Adrenal gland (tissue), 5 donors: ENCODE data around the gene SLC7A14.

Experiments used
- POLR2A ChIP-seq, 2 donors: fragments of 450-650 bp; IDR thresholded peaks; one replicate each; pipeline ENCODE4 v1.6.1; 2017; ENCODE audit warnings: antibody characterized with exemption in 2 of 2, mild to moderate bottlenecking in 2 of 2, moderate library complexity in 1 of 2
- TF ChIP-seq, protein P1 (sequence below), 6 experiments: fragments of 450-650 bp in 4 of 6; fragments of 200-600 bp in 2 of 6; sonication (generic) in 1 of 6; IDR thresholded peaks; 1 replicate in 5 of 6; 2 replicates in 1 of 6; pipeline versions ENCODE4 v1.5.1 to v1.8.0; 2016 to 2021; ENCODE audit warnings: antibody characterized with exemption in 6 of 6, mild to moderate bottlenecking in 2 of 6, moderate library complexity in 1 of 6
- donor health status: DM: no; HTN: no; CAD: no.

DNA sequence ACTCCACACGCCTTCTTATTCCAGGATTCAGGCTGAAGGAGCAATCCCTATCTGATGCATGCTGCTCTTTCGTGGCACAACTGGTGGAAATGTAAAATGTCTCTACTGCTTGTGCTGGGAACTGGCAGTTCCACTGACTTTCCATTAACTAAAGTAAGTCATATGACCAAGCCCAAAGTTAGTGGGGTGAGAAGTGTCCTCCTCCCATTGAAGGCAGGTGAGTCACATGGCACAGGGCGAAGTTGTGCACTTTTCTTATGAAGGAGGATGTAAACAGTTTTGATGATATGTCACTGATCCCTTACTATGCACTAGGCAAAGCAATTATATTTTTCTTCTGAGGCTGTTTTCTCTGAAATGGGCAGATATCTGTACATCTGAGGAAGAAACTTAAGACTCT lies 51.6 kb downstream of the SLC7A14 start:
- TF ChIP-seq, protein P1, sequence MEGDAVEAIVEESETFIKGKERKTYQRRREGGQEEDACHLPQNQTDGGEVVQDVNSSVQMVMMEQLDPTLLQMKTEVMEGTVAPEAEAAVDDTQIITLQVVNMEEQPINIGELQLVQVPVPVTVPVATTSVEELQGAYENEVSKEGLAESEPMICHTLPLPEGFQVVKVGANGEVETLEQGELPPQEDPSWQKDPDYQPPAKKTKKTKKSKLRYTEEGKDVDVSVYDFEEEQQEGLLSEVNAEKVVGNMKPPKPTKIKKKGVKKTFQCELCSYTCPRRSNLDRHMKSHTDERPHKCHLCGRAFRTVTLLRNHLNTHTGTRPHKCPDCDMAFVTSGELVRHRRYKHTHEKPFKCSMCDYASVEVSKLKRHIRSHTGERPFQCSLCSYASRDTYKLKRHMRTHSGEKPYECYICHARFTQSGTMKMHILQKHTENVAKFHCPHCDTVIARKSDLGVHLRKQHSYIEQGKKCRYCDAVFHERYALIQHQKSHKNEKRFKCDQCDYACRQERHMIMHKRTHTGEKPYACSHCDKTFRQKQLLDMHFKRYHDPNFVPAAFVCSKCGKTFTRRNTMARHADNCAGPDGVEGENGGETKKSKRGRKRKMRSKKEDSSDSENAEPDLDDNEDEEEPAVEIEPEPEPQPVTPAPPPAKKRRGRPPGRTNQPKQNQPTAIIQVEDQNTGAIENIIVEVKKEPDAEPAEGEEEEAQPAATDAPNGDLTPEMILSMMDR (IDR thresholded peaks at IDR 0.05) = no peak
- no peak for TF ChIP-seq POLR2A (IDR thresholded peaks at IDR 0.05)
